SHP77 treated with DMSO at 0.1 percent for 48 hours (cell line): ENCODE measurements around the gene RBBP8.

Experiments
- DNase-seq: peaks from one replicate; lab custom pipeline; 2025; lab: John Stamatoyannopoulos, UW

RBBP8 gene

DNA sequence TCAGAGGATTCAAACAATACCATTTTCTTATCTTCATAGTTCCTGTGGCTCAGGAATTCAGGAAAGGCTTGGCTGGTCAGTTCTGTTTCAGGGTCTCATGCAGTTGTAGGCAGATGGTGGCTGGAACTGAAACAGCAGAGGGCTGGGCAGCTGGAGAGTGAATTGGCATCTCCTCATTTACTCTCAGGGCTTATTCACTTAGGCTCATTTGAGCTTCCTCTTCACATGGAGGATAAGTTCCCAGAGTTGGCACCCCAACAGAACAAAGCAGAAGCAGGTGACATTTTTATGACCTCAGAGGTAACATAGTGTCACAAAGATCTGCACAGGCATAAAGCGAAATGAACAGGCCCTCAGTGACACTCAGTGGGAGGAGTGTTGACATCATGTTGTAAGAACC is 66.1 kb downstream of the RBBP8 start:
- DNase-seq: no peak

- no peak for DNase-seq
Observed at GRCh38 chr18:22999647-23000046, 66.5 kb downstream of the RBBP8 start.

DNA sequence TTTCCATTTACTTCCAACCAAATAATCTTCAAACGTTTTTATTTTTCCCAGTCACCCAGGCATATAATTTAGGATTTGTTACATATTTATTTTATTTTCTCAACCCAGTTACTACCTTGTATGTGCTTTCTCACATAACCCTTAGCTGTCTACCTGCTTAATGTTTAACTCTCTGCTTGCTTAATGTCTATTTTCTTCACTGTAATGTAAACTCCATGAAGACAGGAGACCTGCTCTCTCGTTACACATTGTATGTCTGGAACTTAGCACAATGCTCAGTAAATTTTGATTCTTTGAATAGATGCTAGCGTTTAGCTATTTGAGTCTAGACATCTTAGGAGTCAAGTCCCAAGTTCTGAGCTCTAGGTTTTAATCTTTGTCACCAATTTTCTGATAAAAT is 70.2 kb downstream of the RBBP8 start:
- DNase-seq: no peak

DNA sequence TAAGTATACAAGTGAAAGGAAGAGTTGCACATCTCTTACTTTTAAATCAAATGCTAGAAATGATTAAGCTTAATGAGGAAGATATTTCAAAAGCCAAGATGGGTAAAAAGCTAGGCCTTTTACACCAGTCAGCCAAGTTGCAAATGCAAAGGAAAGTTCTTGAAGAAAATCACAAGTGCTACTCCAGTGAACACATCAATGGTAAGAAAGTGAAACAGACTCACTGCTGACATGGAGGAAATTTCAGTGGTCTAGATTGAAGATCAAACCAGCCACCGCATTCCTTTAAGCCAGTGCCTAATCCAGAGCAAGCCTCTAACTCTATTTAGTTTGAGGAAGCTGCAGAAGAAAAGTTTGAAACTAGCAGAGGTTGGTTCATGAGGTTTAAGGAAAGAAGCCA is 79.1 kb downstream of the RBBP8 start:
- no peak for DNase-seq

DNA sequence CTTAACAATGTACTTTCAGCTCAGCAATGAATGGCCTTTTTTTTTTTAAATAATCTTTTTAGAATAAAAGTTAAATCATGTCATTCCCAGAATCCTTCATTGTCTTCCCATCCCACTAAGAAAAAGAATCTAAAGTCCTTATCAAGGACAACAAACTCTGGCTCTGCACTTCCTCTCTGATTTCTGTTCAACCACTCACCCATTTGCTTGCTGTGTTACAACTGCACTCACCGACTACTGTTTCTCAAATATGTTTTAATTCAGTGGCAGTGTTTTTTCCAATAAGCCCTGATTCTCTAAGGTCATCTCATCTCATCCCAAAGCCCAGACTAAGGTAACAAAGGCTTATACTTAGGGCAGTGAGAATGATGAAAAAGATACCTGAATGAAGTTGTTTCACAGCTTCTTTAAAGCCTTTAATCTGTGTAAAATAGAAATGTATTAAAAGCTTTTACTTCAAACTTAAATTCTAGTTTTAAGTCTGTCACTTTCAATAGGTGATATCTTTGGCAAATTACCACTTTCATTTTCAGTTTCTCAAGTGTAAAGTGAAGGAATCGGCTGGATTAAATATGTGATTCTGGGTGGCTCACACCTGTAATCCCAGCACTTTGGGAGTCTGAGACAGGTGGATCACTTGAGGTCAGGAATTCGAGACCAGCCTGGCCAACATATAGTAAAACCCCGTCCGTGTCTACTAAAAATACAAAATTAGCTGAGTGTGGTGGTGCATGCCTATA is 87.6 kb downstream of the RBBP8 start:
- no peak for DNase-seq

GRCh38 chr18:23021623-23022022 is 88.5 kb downstream of the RBBP8 start:
- no peak for DNase-seq

DNA sequence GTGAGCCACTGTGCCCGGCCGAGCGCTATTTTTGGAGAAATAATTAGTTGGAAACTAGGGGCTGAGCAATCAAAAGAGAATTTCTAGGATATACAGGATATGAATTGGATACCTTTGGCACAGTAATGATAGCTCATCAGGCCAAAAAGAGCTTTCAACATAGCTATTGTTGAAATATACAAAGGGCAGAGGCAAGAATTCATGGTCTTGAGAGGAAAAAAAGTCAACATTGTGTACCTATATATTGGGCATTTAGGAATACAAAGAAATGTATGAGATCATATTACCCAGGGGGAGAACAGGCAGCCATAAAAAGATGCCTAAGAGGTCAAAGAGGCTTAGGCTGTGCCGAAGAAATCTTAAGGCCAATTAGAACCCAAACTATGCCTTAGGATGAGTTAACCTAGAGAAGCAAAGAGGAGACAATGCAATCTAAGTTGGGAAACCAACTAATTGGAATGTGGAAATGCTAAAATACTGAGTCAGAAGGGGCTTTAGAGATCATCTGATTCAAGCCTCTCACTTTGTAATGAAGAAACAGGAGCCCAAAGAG is 99.0 kb downstream of the RBBP8 start:
- no peak for DNase-seq

GRCh38 chr18:23033056-23033455 is 99.9 kb downstream of the RBBP8 start:
- no peak for DNase-seq

GRCh38 chr18:23036660-23037201 is 103.6 kb downstream of the RBBP8 start:
- no peak for DNase-seq

DNA sequence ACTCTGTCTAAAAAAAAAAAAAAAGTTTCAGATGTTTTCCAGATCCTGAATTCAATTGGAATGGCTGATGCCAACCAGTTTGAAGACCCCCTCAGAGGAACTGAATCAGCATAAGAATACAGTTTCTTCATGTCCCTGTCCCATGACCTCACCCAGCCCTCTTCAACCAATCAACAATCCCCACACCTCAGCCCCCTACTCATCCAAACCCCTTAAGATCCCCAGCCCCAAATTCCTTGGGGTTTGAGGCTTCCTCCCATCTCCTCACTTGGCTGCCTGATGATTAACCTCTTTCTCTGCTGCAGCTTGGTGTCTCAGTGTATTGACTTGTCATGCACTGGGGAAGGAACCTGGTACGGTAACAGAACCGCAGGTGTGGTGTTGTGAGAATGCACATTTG is 104.5 kb downstream of the RBBP8 start:
- DNase-seq: no peak

DNA sequence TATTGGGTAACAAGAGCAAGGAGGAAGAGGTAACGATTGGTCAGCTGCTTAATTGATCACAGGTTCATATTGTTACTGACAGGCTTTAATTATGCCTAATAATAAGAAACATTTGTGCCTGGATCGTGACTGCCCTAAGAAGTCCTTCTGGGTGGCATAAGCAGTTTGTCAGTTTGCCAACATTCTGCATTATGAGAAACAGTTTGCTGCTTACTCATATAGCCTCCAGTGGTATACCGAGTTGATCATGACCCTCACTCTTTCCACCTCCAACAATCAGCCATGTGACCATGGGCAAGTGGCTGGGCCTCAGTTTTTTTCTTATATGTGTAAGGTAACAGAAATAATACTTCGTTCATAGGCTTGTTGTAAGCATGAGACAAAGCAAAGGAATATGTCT is 105.6 kb downstream of the RBBP8 start:
- DNase-seq: no peak

- DNase-seq: no peak
Observed at GRCh38 chr18:23042133-23042532, 109.0 kb downstream of the RBBP8 start.

GRCh38 chr18:23043803-23044376 is 110.8 kb downstream of the RBBP8 start:
- DNase-seq: no peak

GRCh38 chr18:23049698-23050373 is 116.7 kb downstream of the RBBP8 start:
- DNase-seq: no peak

- no peak for DNase-seq
Observed at GRCh38 chr18:23053776-23054457, 120.8 kb downstream of the RBBP8 start.

GRCh38 chr18:23054553-23054952 is 121.4 kb downstream of the RBBP8 start:
- DNase-seq: no peak

DNA sequence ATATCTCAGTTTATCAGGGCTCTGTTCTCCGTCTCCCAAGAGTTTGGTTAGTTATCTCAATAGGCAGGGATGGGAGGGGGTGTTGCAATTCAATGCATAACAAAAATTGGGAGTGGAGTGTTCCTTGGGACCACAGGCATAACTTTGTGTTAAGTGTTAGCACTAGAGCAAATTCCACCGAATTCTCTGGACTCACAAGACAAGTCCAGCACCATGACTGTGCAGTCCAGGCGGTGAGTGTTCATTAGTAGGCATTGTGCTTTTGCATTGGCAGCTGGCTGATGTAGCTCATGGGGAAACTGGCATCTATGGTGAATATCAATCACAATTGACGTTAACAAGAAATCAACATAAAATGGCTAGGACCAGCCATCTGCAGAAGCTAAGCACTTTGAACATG is 123.2 kb downstream of the RBBP8 start:
- no peak for DNase-seq

DNA sequence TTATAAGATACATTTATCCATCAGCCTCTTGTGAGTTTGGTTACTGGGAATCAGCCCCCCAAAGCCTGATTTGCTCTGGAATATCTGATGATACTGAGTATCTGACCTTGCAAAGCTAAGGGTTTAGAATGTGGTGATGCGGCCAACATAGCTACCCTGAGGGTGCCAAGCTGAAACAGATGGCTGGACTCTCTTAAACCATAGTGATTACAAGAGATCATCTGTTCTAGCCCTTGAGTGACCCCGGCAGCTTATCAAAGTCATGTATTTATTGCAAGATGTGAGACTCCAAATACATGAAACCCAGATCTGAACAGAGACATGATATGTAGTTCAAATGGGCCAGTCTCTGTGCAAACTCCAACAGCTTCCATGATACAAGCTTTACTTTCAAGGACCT is 124.0 kb downstream of the RBBP8 start:
- no peak for DNase-seq

GRCh38 chr18:23058746-23059415 is 125.8 kb downstream of the RBBP8 start:
- DNase-seq: no peak

DNA sequence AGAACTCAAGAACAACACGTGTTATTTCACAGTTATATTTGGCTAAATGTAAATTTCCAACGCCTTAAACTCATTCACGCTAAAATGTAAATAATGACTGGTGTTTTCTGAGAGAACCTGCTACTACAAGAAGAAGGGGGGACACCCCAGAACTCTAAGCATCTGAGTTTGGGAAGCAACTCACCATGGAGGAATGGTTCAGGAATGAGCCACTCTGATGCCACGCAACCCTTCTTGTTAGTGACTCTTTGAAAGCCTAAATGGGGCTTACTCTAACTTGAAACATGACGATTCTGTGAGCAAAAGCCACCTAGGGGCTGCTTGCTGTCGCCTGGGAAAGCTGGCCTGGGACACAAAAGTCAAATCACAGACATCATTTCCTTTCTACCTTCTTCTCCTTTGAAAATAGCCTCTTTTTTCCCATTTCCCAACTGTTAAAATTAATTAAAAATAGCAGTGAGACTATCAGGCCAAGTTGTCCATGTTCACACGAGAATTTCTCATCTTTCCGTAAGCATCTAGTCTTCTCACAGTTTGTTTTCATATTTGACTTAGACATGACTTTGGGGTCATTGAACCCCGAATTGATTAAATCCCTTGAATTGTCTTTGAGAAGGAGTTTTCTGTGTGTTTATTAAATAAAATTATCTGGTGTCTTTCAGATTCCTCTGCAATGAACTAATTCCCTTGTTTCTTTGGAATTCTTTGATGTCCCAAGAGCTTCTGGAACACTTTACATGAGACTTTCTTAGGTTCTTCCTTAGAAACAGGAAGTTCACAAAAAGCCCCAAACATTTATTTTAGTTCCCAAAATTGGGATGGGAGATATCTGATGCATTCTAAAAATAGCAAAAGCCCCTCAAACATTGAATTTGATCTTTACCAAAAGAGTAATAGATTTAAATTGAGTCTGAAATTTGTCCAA is 126.7 kb downstream of the RBBP8 start:
- DNase-seq: no peak

GRCh38 chr18:23062011-23062410 is 128.9 kb downstream of the RBBP8 start:
- DNase-seq: no peak
